Astrocyte of the spinal cord (primary cell): ENCODE measurements around the gene ENPP1.

ENCODE experiments used
- DNase-seq: peaks from one replicate; pipeline ENCODE4 v3.0.0; 2011; ENCODE audit warnings: low read depth, low spot score
- H3K4me3 ChIP-seq: 2 replicates; pipeline ENCODE4 v1.5.1; 2011; ENCODE audit warnings: low read depth, mild to moderate bottlenecking, low read length, moderate library complexity
- in situ Hi-C: cut with HindIII; loops from 2 replicates; pipeline ENCODE4 v1.10.0; 2017; ENCODE audit warnings: low sequenced_read_pairs
- TF ChIP-seq, protein P1 (sequence below): IDR thresholded peaks from 2 replicates; pipeline ENCODE4 v1.5.1; 2012; ENCODE audit warnings: low read depth, mild to moderate bottlenecking, low read length, inconsistent platforms

ENPP1 gene

DNA sequence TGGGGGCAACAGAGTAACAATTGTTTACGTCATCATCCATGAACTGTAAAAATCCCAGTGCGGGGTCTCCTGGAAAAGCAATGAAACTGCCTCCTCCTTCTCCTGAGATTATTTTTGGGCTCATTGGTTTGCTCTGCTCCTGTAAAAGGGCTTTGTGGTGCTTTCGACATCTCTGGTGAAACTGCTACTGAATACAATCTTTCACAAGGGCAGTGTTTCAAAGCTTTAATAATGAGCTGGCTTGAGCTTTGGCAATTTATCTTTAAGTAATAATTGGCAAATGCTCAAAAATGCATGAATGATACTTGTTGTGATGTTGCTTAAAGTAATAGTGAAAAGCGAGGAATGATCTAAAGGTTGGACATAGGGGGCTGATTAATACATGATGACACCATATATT, 43.5 kb upstream of the ENPP1 start:
- no peak for DNase-seq
- in situ Hi-C loops: no loop called here
- TF ChIP-seq, protein P1, sequence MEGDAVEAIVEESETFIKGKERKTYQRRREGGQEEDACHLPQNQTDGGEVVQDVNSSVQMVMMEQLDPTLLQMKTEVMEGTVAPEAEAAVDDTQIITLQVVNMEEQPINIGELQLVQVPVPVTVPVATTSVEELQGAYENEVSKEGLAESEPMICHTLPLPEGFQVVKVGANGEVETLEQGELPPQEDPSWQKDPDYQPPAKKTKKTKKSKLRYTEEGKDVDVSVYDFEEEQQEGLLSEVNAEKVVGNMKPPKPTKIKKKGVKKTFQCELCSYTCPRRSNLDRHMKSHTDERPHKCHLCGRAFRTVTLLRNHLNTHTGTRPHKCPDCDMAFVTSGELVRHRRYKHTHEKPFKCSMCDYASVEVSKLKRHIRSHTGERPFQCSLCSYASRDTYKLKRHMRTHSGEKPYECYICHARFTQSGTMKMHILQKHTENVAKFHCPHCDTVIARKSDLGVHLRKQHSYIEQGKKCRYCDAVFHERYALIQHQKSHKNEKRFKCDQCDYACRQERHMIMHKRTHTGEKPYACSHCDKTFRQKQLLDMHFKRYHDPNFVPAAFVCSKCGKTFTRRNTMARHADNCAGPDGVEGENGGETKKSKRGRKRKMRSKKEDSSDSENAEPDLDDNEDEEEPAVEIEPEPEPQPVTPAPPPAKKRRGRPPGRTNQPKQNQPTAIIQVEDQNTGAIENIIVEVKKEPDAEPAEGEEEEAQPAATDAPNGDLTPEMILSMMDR: no peak
- no peak overlapping the region for H3K4me3 ChIP-seq

DNA sequence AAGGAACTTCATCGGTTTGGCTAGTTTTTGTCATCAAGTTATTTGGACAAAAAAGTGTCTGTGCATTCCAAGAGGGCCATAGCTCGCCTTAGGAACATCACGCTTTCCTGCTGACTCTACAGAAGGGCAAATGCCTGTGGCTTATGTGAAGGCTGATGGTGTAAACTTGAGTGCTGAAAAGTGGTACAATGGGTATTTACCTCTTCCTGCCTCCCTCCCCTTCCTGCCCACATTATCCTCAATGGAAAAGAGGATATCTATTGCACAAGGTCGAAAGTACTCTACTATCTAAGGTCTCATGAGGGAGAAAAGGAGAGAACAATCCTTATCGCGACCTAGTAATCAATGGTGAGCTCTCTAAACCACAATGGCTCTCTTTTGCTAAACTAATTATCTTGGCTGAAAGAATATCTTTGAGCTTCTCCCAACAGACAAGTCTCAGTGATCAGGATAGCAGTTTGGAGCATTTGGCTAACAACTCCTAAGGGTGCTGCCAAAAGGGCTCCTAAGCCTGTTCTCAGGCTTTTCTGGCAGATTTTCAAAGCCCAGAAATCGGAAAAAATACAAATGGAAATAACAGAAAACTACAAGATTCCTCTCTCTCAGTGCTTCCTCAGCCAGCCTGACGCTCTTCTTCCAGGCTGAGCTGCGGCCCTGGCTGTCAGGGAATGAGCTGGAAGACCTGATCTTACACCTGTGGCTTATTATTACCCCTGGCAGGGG, 42.6 kb upstream of the ENPP1 start:
- in situ Hi-C loops: no loop called here
- no peak overlapping the region for H3K4me3 ChIP-seq
- TF ChIP-seq, protein P1: no peak
- peak; percentile 70 for DNase-seq

DNA sequence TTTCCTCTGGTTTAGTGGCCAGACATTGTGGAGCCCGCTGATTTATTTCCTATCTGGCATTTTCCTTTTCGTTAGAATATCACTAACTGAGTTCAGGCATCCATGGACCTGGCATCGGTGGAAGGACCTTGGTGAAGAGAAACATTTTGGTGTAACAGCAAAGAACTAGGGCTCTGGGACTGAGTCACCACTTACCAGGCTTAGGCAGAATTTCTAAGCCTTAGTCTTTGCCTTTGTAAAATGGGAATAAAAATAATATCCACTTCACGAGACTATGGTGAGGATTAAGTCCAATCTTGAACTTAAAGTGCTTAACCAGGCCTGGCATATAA, 42.0 kb upstream of the ENPP1 start:
- no peak for DNase-seq
- TF ChIP-seq, protein P1: no peak
- no peak overlapping the region for H3K4me3 ChIP-seq
- in situ Hi-C loops: no loop called here

DNA sequence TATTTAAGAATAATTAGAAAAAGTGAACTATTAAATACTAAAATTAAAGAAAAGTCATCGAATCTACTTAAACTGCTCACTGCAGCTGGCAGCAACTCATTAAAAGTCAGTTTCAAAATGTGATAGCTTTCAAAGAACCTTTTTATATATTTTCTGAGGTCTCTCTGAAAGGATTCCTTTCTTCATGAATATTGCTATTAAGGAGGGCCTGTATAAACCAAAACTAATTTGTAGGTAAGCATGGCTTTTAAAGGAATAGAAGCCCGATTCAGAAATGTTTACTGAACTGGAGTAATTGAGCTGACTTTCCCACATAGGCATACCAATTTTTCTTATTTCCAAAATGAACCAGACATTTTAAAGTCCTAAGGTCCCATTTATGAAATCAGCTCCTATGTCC, 41.2 kb upstream of the ENPP1 start:
- TF ChIP-seq, protein P1: no peak
- no peak for DNase-seq
- no peak overlapping the region for H3K4me3 ChIP-seq
- in situ Hi-C loops: no loop called here

DNA sequence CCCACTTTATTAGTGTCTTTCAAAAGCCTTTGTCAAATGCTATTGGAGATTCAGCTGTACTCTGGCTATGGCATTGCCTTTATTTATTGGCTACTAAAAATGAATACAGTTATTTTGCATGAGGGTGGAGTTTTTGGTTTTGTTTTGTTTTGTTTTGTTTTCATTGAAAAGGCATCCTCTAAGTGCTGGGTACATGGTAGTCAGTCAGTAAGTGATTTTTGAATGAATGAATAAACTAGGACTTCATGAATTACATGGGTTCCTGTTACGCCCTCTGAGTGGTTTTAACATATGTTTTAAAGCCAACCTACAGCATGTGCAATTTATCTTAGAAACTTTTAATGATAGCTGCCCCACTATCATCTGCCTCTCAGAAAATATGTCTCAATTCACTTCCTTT, 38.9 kb upstream of the ENPP1 start:
- no peak for DNase-seq
- in situ Hi-C loops: no loop called here
- TF ChIP-seq, protein P1: no peak
- no peak overlapping the region for H3K4me3 ChIP-seq

DNA sequence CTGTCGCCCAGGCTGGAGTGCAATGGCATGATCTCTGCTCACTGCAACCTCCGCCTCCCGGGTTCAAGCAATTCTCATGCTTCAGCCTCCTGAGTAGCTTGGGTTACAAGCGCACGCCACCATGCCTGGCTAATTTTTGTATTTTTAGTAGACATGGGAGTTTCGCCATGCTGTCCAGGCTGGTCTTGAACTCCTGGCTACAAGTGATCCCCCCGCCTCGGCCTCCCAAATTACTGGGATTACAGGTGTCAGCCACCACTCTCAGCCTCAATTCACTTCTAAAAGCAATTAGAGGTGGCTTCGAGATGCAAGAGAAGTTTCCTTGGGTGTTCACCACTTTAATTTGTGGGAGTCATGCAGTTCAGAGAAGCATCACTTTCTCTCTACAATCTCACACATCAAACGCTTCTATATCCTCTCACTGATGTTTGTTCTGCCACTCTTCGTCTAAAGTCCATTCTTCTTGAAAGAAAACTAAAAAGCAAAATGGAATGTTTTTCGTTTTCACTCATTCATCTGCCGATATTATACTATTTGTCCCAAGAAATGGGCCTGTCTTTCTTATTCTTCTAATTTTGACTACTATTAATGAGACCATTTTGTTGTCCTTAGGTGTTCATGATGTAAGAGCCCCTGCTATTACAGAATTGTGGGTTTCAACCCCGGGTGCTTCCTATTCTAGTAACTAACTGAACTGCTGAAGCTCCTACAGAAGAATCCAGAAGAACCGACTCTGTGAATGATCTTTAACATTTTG, 38.3 kb upstream of the ENPP1 start:
- in situ Hi-C loops: no loop called here
- no peak overlapping the region for H3K4me3 ChIP-seq
- no peak for DNase-seq
- TF ChIP-seq, protein P1: no peak
